NCI-H1436 (cell line): Measurements from ENCODE around the gene SPTBN2.

Experiments used
- DNase-seq: peaks from one replicate; lab custom pipeline; 2025; lab: John Stamatoyannopoulos, UW

SPTBN2 gene

DNA sequence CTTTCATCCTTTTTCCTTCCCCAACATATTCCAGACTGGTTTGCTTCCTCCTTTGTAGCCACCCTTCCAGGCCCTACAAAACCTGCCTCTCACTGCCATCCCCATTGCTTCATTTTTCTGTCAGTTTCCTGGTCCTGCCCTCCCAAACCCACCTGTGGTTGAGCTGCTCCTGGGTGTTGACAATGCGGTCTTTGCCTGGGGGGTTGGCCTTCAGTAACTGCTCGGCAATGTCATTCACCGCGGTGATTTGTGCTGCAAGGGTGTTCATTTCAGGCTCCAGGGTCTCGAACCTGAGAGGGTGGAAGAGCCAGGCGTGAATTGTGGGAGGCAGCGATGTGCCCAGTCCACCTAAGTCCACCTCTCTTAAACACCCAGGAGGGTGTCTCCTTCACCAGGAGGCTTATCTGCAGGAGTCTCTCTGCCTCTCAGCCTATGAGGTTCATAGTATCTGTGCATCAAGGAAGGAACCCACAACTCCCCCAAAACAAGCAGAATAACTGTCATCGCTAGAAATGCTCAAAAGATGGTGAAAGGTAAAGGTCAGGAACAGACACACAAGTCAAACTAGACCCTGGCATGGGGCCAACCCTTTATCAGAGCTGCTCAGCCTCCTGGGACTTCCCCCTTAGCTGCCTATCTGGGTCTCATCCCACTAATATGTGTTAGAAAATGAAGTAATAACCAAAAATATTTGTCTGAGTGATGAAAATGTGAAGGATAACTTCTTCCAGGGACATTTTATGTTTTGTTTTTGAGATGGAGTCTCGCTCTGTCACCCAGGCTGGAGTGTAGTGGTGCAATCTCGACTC lies 27.4 kb downstream of the SPTBN2 start:
- no peak for DNase-seq

DNA sequence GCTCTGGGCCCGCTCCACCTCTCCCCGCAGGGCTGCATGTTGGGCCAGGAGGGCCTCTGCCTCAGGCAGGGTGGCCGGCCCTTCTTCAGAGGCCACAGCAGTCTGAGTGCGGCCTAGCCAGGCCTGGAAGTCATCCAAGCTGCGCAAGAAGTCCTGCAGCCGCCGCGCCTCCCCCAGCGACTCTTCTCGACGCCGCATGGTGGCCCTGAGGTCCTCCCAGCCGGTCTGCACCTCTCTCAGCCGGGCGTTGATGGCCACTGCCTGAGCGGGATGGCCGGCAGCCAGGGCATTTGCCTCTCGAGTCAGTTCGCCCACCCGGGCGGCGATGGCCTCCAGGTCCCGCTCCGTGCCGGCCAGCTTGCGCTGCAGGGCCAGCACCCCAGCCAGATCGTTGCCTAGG lies 28.3 kb downstream of the SPTBN2 start:
- DNase-seq: no peak

DNA sequence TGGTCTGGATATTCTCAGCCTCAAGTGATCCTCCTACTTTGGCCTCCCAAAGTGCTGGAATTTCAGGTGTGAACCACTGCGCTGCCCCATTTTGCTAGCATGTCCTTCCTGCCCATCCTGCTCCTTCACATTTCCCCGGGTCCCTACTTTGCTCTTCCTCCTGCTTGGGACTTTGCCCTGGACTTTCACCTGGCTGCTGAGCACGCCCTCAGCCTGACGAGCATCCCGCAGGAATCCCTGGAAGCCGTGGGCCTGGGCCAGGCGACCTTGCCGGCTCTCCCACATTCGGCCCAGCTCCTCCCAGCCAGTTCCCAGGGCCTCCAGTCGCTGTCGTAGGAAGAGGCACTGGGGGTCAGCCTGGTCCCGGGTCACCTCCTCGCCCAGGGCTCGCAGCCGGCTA lies 28.7 kb downstream of the SPTBN2 start:
- DNase-seq: no peak

DNA sequence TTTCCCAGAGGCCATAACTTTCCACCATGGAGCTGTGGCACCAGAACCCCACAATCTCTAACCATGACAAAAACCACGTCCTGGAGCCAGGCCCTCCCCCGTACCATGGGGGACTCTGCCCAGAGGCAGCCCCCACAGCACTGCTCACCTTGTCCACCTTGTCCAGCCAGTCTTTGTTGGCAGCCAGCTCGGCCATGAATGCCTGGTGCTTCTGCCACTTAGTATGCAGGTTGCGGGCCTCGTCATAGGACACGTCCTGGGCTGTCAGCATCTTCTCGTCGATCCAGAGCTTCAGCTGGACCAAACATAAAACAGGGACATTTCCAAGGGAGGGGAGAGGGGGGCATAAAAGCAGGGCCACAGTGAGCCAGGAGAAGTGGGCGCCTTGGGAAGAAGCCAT lies 30.5 kb downstream of the SPTBN2 start:
- no peak for DNase-seq

DNA sequence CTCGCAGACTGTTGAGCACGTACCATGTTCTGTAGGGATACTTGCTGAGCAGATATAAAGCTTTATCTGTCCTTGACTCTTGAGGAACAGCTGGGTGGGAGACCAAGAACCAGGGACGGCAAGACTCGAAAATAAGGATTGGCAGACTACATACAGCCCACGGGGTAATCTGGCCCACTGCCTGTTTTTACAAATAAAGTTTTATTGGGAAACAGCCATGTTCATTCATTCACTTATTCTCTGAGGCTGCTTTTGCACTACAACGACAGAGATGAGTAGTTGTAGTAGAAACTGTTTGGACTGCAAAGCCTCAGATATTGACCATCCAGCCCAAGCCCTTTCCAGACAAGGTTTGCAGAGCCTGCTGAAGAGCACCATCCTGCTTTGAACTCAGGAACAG lies 31.0 kb downstream of the SPTBN2 start:
- no peak for DNase-seq

DNA sequence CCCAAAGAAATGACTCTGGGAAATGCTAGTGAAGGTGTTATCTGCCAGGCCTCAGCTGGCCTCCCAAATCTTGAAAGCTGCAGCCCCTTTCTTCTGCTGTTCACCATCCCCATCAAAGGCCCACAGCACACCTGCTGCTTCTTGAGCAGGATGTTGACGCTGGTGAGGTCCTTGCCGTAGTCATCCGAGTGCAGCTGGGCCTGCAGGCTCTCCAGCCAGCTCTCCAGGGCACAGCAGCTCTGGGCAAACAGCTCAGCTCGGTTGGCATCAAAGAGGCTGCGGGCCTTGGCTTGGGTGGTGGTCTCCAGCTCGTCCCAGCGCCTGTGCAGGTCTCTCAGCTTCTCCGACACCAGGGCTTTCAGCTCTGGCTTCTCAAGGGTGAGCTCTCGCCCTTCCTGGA lies 32.9 kb downstream of the SPTBN2 start:
- DNase-seq: no peak

DNA sequence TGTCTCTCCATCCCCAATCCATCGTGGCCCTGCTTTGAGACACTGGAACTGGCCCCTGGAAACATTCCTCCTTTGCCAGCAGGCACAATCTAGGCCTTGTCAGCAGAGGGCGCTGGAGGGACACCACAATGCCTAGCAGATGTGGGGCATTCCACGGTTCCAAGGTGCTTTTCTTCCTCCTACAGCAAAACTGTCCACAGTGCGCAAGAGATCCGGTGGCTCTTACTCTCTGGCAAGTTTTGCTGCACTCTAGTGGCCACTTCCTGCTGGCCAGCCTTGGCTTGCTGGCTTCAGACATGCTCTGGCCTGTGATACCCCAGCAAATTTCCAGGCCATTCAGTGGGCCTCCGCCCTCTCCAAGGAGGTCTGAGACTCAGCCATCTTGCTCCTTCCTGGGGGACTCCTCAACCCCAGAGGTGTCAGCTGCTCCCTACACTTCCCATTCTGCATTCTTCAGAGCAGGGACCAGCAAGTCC lies 34.2 kb downstream of the SPTBN2 start:
- DNase-seq: peak; percentile 73

DNA sequence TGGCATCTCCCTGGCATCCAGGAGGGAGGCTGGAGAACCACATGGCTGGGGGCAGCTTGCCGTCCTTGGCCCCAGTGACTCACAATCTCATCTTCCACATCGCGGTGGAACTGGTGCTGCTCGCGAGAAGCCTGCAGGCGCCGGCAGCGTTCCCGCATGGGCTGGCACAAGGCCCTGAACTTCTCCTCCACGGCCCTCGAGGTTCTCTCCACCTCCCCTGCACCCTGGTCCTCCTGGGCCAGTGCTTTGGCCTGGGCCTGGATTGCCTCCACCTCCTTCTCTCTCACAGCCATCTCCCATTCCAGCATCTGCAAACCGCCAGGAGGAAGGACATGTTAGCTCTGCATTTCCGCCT lies 35.0 kb downstream of the SPTBN2 start:
- no peak for DNase-seq

DNA sequence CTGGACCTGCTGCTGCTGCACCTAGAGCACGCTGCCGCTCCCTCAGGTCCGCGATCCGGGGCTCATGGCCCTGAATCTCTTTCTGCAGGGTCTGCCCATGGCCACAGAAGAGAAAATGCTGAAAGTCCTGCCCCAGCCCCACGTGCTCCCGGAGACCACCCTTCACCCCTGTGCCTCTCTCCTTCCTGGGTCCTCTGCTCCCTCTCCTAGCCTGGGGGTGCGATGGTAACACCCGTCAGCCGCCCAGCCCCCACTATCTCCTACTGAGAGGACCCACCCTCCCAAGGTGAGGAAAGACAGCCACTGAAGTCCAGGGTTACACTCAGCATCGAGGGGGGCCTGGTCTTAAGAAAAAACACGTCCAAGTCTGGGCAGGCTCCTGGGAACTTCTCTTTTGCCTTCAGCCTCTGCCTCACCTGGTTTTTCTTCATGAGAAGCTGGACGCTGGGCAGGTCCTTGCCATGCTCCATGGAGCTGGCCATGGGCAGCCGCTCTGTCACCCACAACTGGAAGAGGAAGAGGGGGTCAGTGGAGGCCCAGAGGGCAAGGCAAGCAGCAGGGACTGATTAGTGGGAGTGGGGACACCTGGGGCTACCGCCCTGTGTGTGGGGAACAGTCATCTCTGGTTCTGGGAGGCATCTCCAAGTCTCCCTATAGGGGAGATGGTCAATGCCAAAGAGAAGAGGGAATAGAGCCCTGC lies 35.5 kb downstream of the SPTBN2 start:
- no peak for DNase-seq

DNA sequence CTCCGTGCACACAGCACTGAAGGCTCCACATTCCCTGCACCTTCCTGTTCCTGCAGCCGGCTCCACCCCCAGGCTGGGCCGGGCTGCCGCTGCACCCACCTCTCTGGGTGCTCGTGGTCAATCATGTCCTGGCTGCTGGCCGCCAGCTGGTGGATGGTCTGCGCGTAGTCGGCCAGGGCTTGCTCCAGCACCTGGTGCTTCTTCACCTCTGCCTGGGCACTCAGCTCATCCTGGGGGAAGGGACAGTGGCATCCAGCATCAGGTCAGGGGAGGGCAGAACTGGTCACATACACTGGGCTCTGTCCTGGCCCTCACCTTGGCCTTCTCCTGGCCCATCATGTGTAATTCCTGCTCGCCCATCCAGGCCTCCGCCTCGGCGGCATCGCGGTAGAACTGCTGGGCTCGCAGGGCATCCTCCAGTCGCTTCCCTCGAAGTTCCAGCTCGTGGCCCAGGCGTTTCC lies 36.1 kb downstream of the SPTBN2 start:
- DNase-seq: no peak

DNA sequence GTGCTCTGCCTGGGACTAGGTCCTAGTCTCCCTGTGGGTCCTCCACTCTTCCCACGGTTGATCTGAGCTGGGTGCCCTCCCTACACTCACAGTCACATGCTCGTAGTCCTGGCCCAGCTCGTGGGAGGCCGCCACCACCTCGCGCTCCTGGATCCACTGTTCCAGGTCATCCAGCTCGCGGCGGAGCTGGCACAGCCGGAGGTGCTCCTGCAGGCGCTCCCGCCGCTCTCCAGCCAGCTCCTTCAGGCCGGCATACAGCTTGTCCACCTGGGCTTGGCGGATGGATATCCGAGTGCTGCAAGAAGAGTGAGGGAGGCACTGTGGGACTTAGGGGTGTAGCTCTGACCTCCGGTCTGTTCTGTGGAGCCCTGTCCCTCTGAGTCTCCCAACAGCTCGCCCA lies 36.6 kb downstream of the SPTBN2 start:
- DNase-seq: no peak

DNA sequence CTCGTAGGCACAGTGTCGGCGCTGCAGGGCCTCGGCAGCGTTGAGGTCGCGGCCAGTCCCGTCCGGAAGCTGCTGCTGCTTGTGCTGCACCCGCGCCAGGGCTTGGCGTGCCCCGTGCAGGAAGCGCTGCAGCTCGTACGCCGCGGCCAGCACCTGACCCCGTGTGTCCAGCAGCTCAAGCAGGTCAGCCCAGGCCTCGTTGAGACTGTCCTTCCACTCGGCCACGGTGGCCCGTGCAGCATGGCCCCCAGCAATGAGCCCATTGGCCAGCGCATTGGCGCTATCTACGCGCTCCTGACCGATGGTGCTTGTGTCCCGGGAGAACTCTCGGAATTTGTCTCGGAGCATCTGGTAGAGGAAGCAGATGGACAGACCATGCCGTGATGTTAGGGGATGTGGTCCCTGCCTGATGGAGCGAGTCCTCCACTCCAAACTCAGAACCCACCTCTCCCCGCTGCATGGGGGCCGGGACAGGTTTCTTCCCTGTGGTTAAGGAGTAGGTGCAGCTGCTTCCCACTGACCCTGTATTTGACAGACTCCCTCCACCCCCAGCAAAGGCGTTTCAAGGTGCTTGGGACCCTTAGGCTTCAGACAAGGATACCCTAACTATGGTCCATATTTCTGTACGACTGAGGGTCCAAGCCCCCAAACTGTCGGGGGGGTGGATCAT lies 37.6 kb downstream of the SPTBN2 start:
- DNase-seq: no peak

DNA sequence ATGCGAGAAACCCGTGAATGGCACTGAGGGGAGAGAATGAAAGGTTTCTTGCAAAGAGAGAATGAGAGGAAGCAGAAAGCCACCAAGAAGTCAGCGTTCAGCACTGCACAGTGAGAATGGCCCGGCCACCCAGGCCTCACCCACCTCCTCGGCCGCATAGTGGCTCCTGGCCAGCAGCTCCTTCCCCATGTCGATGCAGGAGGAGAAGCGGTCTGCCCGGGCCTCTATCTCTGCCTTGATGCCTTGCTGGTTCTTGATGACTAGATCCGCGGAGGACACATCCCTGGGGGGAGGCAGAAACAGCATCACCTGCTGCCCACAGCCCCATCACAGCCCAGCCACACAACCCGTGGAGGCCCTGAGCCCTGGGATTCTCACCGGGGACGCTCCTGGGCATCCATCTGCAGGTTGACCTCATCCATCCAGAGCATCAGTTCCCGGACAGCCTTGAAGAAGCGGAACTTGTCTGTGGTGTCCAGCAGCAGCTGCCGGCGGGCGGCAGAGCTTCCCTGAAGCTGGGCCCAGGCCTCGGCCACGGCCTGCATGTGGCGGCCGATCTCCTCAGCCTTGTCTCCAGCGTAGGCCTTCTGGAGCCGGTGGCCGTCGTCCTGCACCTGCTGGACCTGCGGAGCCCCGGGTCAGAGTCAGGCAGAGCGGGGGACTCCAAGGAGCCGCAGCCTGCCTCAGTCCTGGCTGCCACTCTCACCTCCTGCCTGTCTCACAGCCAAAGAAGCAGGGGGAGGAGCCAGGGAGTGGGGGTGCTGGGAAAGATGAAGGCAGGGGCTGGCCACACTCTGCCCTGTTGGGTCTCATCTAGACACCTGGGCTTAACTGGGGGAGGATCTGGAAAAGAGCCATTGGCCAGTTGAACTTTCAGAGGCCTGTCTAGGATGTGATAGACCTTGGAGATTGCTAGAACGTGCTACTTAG lies 39.1 kb downstream of the SPTBN2 start:
- DNase-seq: no peak

DNA sequence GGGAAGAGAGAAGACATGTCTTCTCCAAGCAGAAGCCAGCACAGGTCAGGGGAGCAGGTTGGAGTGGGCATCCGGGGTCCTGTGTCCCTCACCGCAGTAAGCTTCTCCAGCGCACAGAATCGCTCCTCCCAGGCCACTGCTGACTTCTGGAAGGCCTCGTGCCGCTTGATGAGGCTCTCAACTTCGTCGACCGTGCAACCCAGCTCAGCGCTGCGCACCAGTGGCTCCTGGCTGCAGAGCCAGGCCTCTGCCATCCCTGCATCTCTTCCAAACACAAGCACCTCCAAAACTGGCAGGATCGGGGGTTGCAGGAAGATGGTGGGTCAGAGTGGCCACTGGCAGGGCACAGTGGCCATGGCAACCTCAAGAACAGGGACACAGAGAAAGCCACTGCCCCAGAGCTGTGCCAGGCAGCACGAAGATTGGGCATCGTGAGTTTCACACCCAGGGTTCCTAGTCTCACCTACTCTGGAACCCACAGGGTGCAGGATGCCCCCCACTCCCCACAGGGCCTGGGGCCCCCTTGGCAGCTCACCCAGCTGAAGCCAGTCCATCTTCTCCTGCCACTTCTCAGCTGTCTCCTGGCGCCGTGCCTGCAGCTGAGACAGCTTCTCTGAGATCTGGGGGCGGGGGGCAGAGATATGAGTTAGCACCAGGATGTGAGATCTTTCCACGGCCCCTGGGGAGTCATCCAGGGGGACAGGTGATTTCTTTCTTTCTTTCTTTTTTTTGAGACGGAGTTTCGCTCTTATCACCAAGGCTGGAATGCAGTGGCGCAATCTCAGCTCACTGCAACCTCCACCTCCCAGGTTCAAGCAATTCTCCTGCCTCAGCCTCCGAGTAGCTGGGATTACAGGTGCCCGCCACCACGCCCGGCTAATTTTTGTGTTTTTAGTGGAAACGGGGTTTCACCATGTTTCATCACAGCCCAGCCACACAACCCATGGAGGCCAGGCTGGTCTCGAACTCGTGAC lies 40.2 kb downstream of the SPTBN2 start:
- no peak for DNase-seq

DNA sequence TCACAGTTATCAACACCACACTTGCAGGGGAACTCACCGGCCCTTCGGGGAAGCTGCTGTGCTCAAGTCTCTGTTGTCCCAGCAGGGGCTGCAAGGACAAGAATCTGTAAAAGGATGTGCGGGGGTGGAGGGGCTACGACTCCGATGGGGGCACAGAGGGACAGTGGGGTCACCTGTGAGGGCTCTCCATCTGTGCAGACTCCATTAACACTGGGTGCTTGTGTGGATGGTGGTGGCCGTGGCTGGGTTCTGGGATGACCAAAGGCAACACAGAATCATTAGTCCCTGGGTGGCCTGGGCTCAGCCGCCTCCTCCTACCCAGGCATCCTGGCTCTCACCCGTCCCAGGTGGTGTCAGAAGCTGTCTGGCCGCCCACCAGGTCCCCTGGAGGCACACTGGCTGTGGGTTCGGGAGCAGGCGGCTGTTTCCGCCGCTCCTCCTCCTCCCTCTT lies 41.2 kb downstream of the SPTBN2 start:
- no peak for DNase-seq

DNA sequence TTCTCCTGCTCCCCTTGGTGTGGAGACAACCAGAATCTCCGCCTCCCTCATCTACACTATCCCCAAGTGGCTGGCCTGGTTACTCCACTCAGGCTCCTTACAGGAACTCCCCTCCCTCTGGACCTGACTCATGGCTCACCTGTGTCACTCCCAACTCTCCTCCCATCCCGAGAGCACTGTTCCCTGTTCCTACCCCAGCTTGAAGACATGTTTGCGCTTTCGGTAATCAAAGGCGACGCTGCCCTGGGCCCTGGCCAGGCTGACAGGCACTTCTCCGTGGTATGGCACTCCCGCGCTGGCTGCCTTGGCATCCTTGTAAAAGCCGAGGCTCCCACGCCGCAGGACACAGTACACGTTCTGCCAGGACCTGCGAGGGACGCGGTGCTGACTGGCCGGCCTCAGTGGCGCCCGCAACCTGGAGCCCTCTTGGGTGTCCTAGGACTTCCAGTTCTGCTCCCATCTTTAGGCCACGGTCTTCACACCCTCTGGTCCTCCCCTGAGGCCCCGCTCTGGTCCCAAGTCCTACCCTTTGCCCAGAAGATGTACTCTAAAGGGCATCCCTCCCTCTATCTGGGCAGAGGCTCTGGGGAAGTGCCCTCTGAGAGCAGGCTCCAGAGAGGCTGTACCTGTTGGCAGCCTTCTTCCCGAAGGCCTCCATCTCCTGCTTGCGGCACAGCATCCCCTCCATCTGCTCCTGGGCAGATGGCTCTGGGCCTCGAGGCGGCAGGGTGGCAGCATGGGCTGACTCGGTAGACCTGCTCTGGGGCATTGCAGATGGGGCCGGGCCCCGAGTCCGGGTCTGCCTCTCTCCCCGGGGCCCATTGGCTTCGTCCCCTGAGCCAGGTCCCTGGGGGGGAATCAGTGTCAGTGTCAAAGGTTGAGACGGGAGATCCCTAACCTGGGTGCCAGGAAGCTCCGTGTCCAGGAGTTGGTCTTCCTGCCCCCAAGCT lies 41.9 kb downstream of the SPTBN2 start:
- no peak for DNase-seq

DNA sequence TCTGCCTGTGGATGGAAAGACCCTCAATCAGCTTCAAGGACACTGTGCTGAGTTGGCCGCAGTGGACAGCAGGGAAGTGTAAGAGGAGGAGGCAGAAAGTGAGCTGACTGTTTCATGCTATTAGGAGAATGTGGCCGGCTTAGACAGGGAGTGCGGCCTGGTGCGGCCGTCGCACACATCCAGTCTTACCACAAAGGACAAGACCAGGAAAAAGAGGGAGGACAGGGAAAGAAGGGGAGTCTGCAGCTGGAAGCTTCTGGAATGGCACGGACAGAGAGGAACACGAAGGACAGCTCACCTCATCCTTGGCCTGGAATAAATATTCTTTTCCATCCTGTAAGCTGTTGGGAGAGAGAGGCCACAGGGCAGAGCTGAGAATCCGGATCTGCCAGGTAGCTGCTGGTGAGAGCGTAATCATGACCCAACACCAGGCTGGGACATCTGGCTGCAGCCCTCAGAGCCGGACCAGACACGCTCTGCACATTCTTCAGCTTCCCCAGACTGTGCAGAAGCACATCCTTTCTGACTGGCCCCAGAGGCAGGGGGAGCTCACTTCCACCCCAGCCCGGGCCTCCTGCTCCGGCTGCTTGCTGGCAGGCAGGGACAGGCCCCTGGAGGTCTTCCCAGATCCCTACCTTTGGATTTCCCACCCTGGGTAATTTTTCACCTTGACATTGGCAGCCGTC lies 42.8 kb downstream of the SPTBN2 start:
- DNase-seq: no peak

DNA sequence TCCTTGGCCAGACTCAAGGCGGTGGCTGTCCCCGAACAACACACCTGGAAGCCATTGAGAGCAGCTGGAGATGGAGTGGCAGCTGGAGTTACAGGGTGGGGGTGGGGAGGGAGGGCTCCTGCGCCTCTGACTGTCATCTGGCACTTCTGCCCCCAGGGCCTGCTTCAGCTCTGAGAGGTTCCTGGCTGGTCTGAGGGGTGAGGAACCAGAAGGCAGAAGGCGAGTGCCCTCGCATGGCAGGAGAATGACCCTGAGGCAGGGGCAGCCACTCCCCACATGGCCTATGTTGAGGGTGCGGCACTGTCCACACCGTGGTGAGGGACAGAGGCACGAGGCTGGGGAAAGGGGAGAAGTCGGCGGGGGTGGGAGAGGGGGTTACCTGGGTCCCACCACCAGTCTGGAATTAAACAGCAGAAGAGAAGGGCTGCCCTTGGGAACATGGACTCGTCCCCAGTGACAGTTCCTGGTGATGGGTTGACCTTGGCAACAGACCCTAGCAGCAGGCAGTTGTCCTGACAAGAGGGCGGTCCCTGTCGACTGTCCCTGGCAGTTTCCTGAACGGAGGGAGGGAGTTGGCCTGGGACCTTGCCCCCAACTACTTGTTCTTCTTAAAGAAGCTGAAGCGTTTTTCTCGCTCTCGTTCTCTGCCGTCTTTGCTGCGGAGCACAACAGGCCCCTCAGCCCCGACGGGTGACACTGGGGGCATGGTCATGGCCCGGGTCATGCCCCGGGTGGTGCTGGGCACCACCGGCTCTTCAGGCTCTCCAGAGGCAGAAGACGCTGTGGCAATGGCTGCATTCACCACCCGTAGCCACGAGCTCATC lies 43.5 kb downstream of the SPTBN2 start:
- no peak for DNase-seq
